ENCODE results near the gene MMP17. TPM values are rescaled to one million over a fixed set of nuclear protein-coding genes. Genes with fewer than 3 reads are reported as not detected.
A peak's percentile ranks its signal among the peaks of the same experiment; 100 is the strongest.

The MMP17 gene
- total RNA-seq, 2 donors from 2014 or later, result 10.9 to 12.0 TPM

DNA sequence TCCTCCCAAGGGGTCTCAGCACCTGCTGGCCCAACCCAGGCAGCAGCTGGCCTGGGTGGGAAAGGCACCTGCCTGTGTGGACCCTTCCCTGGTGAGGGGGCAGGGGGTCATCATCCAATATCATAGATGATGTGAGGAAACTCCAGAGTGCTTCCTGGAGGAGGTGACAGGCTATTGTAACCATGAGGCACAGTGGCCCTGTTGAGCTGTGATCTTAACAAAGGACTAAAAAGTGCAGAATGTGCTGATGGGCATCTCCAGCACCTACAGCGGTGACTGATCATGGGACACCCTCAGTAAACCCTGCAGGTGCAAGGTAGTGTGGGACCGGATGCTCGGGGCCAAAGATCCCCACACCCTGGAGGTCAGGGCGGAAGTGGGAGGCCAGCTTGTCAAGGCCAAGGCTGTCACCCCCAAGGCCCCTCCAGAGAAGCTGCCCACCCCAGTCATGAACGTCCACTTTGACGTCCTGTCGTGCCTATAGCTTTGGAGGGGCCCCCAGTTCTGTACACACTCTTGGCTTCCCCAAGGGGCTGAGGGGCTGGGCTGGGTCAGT is 7.5 kb downstream of the MMP17 start:
- H3K4me1 Mint-ChIP-seq, result no peaks in the 10 kb centered on the region
- H3K27ac Mint-ChIP-seq, result no peak overlapping the region
- 85 to 89% methylated on average over 7 of the region's 7 CpGs for WGBS, 2 experiments (ENCODE audit: insufficient coverage in 1 of 2, insufficient read length in 1 of 2)
- Histone ChIP-seq H3K27me3 (ENCODE audit: control insufficient read depth, insufficient read depth, low read length, poor library complexity, severe bottlenecking) (peaks cover 8% of the 10 kb centered on the region), H3K36me3 (ENCODE audit: control insufficient read depth, insufficient read depth, low read length) (no peaks in the 10 kb centered on the region), H3K4me1 (ENCODE audit: control insufficient read depth, insufficient read depth, low read length) (no peaks in the 10 kb centered on the region), H3K9me3 (ENCODE audit: control insufficient read depth, low read length) (no peaks in the 10 kb centered on the region), H3K27ac (ENCODE audit: low read depth, low read length) (no peak overlapping the region), H3K4me3 (ENCODE audit: low read length) (no peak overlapping the region), H3K9ac (ENCODE audit: extremely low read depth, low read length, poor library complexity, severe bottlenecking) (no peak overlapping the region)
- TF ChIP-seq, protein P1, sequence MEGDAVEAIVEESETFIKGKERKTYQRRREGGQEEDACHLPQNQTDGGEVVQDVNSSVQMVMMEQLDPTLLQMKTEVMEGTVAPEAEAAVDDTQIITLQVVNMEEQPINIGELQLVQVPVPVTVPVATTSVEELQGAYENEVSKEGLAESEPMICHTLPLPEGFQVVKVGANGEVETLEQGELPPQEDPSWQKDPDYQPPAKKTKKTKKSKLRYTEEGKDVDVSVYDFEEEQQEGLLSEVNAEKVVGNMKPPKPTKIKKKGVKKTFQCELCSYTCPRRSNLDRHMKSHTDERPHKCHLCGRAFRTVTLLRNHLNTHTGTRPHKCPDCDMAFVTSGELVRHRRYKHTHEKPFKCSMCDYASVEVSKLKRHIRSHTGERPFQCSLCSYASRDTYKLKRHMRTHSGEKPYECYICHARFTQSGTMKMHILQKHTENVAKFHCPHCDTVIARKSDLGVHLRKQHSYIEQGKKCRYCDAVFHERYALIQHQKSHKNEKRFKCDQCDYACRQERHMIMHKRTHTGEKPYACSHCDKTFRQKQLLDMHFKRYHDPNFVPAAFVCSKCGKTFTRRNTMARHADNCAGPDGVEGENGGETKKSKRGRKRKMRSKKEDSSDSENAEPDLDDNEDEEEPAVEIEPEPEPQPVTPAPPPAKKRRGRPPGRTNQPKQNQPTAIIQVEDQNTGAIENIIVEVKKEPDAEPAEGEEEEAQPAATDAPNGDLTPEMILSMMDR (conservative IDR thresholded peaks at IDR 0.05), result no peak
- no peak overlapping the region for H3K4me3 Mint-ChIP-seq
- no peak for DNase-seq
- H3K27me3 Mint-ChIP-seq (ENCODE audit: insufficient read depth), result peaks cover 11% of the 10 kb centered on the region
- no peaks in the 10 kb centered on the region for H3K36me3 Mint-ChIP-seq (ENCODE audit: low read depth)
- H3K9me3 Mint-ChIP-seq, result no peaks in the 10 kb centered on the region

DNA sequence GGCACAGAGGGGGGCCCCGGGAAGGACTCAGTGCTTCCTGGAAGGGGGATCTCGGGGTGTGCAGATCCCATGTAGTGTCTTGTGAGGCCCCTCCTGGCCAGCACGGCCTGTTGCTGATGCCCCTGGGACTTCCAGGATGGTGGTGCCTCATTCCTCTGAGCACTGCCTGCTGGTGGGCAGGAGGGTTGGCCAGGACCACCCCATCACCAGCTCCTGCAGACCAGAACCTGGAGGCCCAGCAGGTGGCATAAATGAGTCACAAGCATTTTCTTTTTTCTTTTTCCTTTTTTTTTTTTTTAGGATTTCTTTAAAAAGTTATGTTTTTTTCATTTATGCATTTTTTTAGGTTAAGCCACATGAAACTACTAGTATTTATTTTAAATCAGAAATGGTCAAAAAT is 8.0 kb downstream of the MMP17 start:
- Histone ChIP-seq H3K4me3 (ENCODE audit: low read length) (no peak overlapping the region), H3K9ac (ENCODE audit: extremely low read depth, low read length, poor library complexity, severe bottlenecking) (no peak overlapping the region), H3K27me3 (ENCODE audit: control insufficient read depth, insufficient read depth, low read length, poor library complexity, severe bottlenecking) (peaks cover 3% of the 10 kb centered on the region), H3K36me3 (ENCODE audit: control insufficient read depth, insufficient read depth, low read length) (no peaks in the 10 kb centered on the region), H3K9me3 (ENCODE audit: control insufficient read depth, low read length) (no peaks in the 10 kb centered on the region), H3K27ac (ENCODE audit: low read depth, low read length) (no peak overlapping the region), H3K4me1 (ENCODE audit: control insufficient read depth, insufficient read depth, low read length) (no peaks in the 10 kb centered on the region)
- H3K9me3 Mint-ChIP-seq, result no peaks in the 10 kb centered on the region
- TF ChIP-seq, protein P1 (conservative IDR thresholded peaks at IDR 0.05), result peak; percentile 57
- H3K4me3 Mint-ChIP-seq, result no peak overlapping the region
- WGBS, 2 experiments (ENCODE audit: insufficient coverage in 1 of 2, insufficient read length in 1 of 2), result 80 to 91% methylated on average over 1 to 3 of the region's 3 CpGs
- H3K27ac Mint-ChIP-seq, result no peak overlapping the region
- H3K36me3 Mint-ChIP-seq (ENCODE audit: low read depth), result no peaks in the 10 kb centered on the region
- DNase-seq, result no peak
- H3K4me1 Mint-ChIP-seq, result no peaks in the 10 kb centered on the region
- peaks cover 6% of the 10 kb centered on the region for H3K27me3 Mint-ChIP-seq (ENCODE audit: insufficient read depth)

DNA sequence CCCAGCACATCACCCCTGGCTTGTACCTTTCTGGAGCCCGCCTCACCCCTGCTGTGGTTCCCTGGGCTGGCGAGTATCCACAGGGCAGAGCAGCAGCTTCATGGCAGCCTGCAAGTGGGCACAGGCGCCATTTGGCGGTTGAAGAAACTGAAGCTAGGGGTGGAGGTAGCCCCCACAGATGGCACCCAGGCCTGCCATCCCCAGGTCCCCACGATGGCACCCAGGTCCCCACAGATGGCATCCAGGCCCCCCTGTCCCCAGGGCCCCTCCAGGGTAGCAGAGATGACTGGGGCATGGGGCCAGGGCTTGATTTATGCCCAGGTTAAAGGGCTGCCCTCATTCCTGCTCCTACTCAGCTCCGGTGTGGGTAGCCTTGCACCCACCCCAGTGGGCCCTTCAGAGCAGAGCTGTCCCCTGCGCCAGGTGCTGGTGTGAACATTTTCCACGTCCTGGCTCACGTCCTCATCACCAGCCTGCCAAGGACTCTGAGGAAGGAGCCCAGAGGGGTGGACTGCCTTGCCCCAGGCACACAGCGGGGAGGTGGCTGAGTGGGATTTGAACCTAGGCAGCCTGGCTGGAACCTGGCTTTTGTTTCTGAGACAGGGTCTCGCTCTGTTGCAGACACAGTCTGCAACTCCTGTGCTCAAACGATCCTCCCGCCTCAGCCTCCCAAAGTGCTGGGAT is 8.7 kb downstream of the MMP17 start:
- Histone ChIP-seq H3K36me3 (ENCODE audit: control insufficient read depth, insufficient read depth, low read length) (no peaks in the 10 kb centered on the region), H3K27ac (ENCODE audit: low read depth, low read length) (no peak overlapping the region), H3K27me3 (ENCODE audit: control insufficient read depth, insufficient read depth, low read length, poor library complexity, severe bottlenecking) (no peaks in the 10 kb centered on the region), H3K9ac (ENCODE audit: extremely low read depth, low read length, poor library complexity, severe bottlenecking) (no peak overlapping the region), H3K4me1 (ENCODE audit: control insufficient read depth, insufficient read depth, low read length) (no peaks in the 10 kb centered on the region), H3K4me3 (ENCODE audit: low read length) (no peak overlapping the region), H3K9me3 (ENCODE audit: control insufficient read depth, low read length) (no peaks in the 10 kb centered on the region)
- TF ChIP-seq, protein P1 (conservative IDR thresholded peaks at IDR 0.05), result no peak
- DNase-seq, result no peak
- Mint-ChIP-seq H3K9me3 (no peaks in the 10 kb centered on the region), H3K27ac (no peak overlapping the region), H3K36me3 (ENCODE audit: low read depth) (no peaks in the 10 kb centered on the region), H3K4me1 (no peaks in the 10 kb centered on the region), H3K27me3 (ENCODE audit: insufficient read depth) (peaks cover 2% of the 10 kb centered on the region), H3K4me3 (no peak overlapping the region)
- 93 to 99% methylated on average over 9 to 13 of the region's 13 CpGs for WGBS, 2 experiments (ENCODE audit: insufficient coverage in 1 of 2, insufficient read length in 1 of 2)
